K562 (cell line): ENCODE data around the gene RSPH1. TPM values are rescaled to one million over a fixed set of nuclear protein-coding genes. Genes with fewer than 3 reads are reported as not detected.

Source experiments
- BCOR ChIP-seq: fragments of 450-650 bp; IDR thresholded peaks from 2 replicates; pipeline ENCODE4 v1.6.1; 2016
- C11orf30 ChIP-seq: fragments of 450-650 bp; IDR thresholded peaks from 2 replicates; pipeline ENCODE4 v1.6.1; 2016; ENCODE audit warnings: low read depth, mild to moderate bottlenecking
- HMG20A ChIP-seq: fragments of 450-650 bp; formaldehyde crosslinking; conservative IDR thresholded peaks from 2 replicates; pipeline ENCODE4 v1.4.0; 2020; ENCODE audit warnings: mild to moderate bottlenecking, mixed read lengths
- HMG20B ChIP-seq: fragments of 250-450 bp; sonication (Bioruptor Pico); IDR thresholded peaks from 2 replicates; pipeline ENCODE4 v1.5.0; 2021; ENCODE audit warnings: mild to moderate bottlenecking
- HNRNPH1 ChIP-seq: fragments of 200-400 bp; formaldehyde crosslinking; optimal IDR thresholded peaks from 2 replicates; pipeline ENCODE3; 2017; ENCODE audit warnings: low read depth, mild to moderate bottlenecking, low read length, moderate library complexity
- KLF10 ChIP-seq: fragments of 250-450 bp; sonication (Bioruptor Pico); IDR thresholded peaks from 2 replicates; pipeline ENCODE4 v1.6.1; 2021; ENCODE audit warnings: matching md5 sums
- L3MBTL2 ChIP-seq: fragments of 450-650 bp; IDR thresholded peaks from 2 replicates; pipeline ENCODE4 v1.6.1; 2016; ENCODE audit warnings: mild to moderate bottlenecking, moderate library complexity
- MEF2D ChIP-seq: conservative IDR thresholded peaks from 2 replicates; pipeline ENCODE4 v1.6.1; 2016; ENCODE audit warnings: low read depth, missing genetic modification characterization, missing compliant biosample characterization
- TEAD1 ChIP-seq, 2 experiments: fragments of 450-650 bp in 1 of 2; sonication (generic) in 1 of 2; formaldehyde crosslinking; IDR thresholded peaks; 2 replicates each; pipeline versions ENCODE4 v1.4.0 to v1.8.0; 2020 to 2022; ENCODE audit warnings: mild to moderate bottlenecking in 2 of 2, missing genetic modification reagents in 1 of 2
- ZBTB8A ChIP-seq: fragments of 450-650 bp; IDR thresholded peaks from 2 replicates; pipeline ENCODE4 v1.6.1; 2018; ENCODE audit warnings: mild to moderate bottlenecking, moderate library complexity; ENCODE audit not compliant: partially characterized antibody
- ZNF431 ChIP-seq: sonication (generic); formaldehyde crosslinking; IDR thresholded peaks from 2 replicates; pipeline ENCODE4 v1.8.0; 2022; ENCODE audit warnings: mild to moderate bottlenecking, missing genetic modification reagents
- ZNF449 ChIP-seq: fragments of 250-450 bp; sonication (Bioruptor Pico); IDR thresholded peaks from 2 replicates; pipeline ENCODE4 v1.8.0; 2022; ENCODE audit warnings: moderate library complexity, mild to moderate bottlenecking, inconsistent platforms
- polyA plus RNA-seq, 8 experiments: library from polyadenylated mRNA; depleted of rRNA in 4 of 8; stranded (reverse) in 5 of 8; unstranded in 3 of 8; fragments of >200 nt; fragmentation: Nextera tagmentation in 2 of 8; fragmentation: Illumina TruSeq in 1 of 8; extraction: Ambion mirVana in 2 of 8; extraction: Trizol in 1 of 8; gene quantifications; 2 replicates each; pipeline versions ENCODE4 v1.2.1 to v1.2.3, GENCODE V29; 2011 to 2014; ENCODE audit warnings: inconsistent platforms in 1 of 8, missing spikeins in 1 of 8
- total RNA-seq, 7 experiments: library from RNA; depleted of rRNA in 6 of 7; stranded (reverse); fragments of >200 nt in 6 of 7; fragmentation: Illumina TruSeq in 2 of 7; extraction: Trizol in 2 of 7; gene quantifications; 2 replicates each; pipeline versions ENCODE4 v1.2.1 to v1.2.3, GENCODE V29; 2011 to 2021; ENCODE audit warnings: low replicate concordance in 1 of 7
- TF ChIP-seq, protein P1 (sequence below): fragments of 250-450 bp; sonication (Bioruptor Pico); IDR thresholded peaks from 2 replicates; pipeline ENCODE4 v1.5.0; 2021; ENCODE audit warnings: mild to moderate bottlenecking, borderline replicate concordance
- TF ChIP-seq, protein P2 (sequence below): sonication (generic); formaldehyde crosslinking; IDR thresholded peaks from 2 replicates; pipeline ENCODE4 v1.8.0; 2022; ENCODE audit warnings: mild to moderate bottlenecking, missing genetic modification reagents
- TF ChIP-seq, protein P3 (sequence below): fragments of 450-650 bp; IDR thresholded peaks from 2 replicates; pipeline ENCODE4 v1.6.1; 2016; ENCODE audit warnings: mild to moderate bottlenecking

The RSPH1 gene
- total and polyA plus RNA-seq, 9 of the 15 experiments (the other 6 are each of a cell fraction or from before 2014, with no cell fraction given) = 0.17 TPM; not detected in 8

DNA sequence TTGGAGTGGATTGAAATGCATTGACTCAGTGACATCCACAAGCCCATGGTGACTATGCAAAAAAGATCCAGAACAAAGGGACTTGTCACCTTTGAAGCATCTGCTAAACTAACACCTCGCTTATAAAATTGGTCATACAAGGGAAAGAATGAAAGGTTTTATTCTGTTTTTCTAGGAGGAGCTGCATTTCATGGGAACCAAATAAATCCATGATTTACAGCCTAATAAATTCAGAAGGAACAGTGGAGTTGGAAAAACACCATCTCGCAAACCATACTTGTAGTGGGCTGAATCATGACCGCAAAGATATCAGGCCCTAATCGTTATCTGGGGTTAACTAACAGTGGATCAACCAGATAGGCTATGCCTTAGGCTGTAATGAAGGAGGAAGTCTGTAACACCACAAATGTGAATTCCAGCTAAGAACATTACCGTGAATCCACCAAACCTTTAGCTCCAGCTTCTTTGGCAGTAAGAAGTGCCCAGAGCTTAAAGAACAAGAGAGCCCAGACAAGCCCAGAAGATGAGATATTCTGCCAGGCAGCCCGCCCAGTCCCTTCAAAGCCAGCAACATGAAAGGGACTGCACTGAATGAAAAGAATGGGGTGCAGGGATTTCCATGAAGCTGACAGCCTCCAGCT lies 27.4 kb downstream of the RSPH1 start (continued):
- TF ChIP-seq, protein P1, sequence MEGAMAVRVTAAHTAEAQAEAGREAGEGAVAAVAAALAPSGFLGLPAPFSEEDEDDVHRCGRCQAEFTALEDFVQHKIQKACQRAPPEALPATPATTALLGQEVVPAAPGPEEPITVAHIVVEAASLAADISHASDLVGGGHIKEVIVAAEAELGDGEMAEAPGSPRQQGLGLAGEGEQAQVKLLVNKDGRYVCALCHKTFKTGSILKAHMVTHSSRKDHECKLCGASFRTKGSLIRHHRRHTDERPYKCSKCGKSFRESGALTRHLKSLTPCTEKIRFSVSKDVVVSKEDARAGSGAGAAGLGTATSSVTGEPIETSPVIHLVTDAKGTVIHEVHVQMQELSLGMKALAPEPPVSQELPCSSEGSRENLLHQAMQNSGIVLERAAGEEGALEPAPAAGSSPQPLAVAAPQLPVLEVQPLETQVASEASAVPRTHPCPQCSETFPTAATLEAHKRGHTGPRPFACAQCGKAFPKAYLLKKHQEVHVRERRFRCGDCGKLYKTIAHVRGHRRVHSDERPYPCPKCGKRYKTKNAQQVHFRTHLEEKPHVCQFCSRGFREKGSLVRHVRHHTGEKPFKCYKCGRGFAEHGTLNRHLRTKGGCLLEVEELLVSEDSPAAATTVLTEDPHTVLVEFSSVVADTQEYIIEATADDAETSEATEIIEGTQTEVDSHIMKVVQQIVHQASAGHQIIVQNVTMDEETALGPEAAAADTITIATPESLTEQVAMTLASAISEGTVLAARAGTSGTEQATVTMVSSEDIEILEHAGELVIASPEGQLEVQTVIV = no peak
- TF ChIP-seq, protein P2, sequence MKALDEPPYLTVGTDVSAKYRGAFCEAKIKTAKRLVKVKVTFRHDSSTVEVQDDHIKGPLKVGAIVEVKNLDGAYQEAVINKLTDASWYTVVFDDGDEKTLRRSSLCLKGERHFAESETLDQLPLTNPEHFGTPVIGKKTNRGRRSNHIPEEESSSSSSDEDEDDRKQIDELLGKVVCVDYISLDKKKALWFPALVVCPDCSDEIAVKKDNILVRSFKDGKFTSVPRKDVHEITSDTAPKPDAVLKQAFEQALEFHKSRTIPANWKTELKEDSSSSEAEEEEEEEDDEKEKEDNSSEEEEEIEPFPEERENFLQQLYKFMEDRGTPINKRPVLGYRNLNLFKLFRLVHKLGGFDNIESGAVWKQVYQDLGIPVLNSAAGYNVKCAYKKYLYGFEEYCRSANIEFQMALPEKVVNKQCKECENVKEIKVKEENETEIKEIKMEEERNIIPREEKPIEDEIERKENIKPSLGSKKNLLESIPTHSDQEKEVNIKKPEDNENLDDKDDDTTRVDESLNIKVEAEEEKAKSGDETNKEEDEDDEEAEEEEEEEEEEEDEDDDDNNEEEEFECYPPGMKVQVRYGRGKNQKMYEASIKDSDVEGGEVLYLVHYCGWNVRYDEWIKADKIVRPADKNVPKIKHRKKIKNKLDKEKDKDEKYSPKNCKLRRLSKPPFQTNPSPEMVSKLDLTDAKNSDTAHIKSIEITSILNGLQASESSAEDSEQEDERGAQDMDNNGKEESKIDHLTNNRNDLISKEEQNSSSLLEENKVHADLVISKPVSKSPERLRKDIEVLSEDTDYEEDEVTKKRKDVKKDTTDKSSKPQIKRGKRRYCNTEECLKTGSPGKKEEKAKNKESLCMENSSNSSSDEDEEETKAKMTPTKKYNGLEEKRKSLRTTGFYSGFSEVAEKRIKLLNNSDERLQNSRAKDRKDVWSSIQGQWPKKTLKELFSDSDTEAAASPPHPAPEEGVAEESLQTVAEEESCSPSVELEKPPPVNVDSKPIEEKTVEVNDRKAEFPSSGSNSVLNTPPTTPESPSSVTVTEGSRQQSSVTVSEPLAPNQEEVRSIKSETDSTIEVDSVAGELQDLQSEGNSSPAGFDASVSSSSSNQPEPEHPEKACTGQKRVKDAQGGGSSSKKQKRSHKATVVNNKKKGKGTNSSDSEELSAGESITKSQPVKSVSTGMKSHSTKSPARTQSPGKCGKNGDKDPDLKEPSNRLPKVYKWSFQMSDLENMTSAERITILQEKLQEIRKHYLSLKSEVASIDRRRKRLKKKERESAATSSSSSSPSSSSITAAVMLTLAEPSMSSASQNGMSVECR (CRISPR knock-in tag) = no peak
- TF ChIP-seq ZBTB8A (no peak), BCOR (no peak), TEAD1 (CRISPR knock-in tag; IDR thresholded peaks at IDR 0.05) (0 out of 4 replicates have a peak, but pooled peaks of 1 of the 2 experiments have one; percentile 18), C11orf30 (0 out of 2 replicates have a peak, but pooled peaks have one; percentile 26), MEF2D (tag) (no peak), HMG20B (CRISPR knock-in tag) (no peak), HMG20A (CRISPR knock-in tag) (no peak), L3MBTL2 (peak; percentile 19; the same call in 1 of the 2 replicates), KLF10 (no peak), HNRNPH1 (no peak), ZNF431 (CRISPR knock-in tag) (no peak), ZNF449 (no peak)
- TF ChIP-seq, protein P3, sequence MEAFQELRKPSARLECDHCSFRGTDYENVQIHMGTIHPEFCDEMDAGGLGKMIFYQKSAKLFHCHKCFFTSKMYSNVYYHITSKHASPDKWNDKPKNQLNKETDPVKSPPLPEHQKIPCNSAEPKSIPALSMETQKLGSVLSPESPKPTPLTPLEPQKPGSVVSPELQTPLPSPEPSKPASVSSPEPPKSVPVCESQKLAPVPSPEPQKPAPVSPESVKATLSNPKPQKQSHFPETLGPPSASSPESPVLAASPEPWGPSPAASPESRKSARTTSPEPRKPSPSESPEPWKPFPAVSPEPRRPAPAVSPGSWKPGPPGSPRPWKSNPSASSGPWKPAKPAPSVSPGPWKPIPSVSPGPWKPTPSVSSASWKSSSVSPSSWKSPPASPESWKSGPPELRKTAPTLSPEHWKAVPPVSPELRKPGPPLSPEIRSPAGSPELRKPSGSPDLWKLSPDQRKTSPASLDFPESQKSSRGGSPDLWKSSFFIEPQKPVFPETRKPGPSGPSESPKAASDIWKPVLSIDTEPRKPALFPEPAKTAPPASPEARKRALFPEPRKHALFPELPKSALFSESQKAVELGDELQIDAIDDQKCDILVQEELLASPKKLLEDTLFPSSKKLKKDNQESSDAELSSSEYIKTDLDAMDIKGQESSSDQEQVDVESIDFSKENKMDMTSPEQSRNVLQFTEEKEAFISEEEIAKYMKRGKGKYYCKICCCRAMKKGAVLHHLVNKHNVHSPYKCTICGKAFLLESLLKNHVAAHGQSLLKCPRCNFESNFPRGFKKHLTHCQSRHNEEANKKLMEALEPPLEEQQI = no peak
